Measurements from ENCODE around the gene CHTF8. TPM values are rescaled to one million over a fixed set of nuclear protein-coding genes. Genes with fewer than 3 reads are reported as not detected.

The CHTF8 gene
- total RNA-seq, 1 experiment from 2014 or later = 107 TPM

DNA sequence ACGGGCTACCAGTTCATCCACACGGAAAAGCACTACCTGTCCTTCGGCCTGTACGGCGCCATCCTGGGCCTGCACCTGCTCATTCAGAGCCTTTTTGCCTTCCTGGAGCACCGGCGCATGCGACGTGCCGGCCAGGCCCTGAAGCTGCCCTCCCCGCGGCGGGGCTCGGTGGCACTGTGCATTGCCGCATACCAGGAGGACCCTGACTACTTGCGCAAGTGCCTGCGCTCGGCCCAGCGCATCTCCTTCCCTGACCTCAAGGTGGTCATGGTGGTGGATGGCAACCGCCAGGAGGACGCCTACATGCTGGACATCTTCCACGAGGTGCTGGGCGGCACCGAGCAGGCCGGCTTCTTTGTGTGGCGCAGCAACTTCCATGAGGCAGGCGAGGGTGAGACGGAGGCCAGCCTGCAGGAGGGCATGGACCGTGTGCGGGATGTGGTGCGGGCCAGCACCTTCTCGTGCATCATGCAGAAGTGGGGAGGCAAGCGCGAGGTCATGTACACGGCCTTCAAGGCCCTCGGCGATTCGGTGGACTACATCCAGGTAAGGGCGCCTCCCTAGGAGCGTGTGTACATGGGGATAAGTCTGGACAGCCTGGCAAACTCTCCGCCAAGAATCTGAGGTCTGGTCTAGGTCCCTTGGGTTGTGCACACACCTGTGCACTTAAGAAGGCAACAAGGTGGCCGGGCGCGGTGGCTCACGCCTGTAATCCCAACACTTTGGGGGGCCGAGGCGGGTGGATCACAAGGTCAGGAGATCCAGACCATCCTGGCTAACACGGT is 22.7 kb downstream of the CHTF8 start:
- DNase-seq (ENCODE audit: unreplicated experiment) = no peak
- intact Hi-C loops (cut with micrococcal nuclease) = no loop called here
- CTCF ChIA-PET = interaction anchor here (1.3 to 1.8 kb wide), 2 partner anchors 13 to 207 kb away, joined by 5 to 9 read pairs; no protein-coding TSS in a partner anchor
- Mint-ChIP-seq H3K4me1 (ENCODE audit: insufficient read depth, unreplicated experiment) (peaks cover 8% of the 10 kb centered on the region), H3K36me3 (ENCODE audit: insufficient read depth, unreplicated experiment) (peaks cover 7% of the 10 kb centered on the region), H3K27me3 (ENCODE audit: insufficient read depth, unreplicated experiment) (no peaks in the 10 kb centered on the region), H3K9me3 (ENCODE audit: unreplicated experiment) (no peaks in the 10 kb centered on the region), H3K4me3 (ENCODE audit: unreplicated experiment) (no peak overlapping the region), H3K27ac (ENCODE audit: low read depth, unreplicated experiment) (no peak overlapping the region)
- POLR2A ChIA-PET = no interaction called here
- no TSS peak for BruUV-seq (replicated peaks)
- TF ChIP-seq, protein P1, sequence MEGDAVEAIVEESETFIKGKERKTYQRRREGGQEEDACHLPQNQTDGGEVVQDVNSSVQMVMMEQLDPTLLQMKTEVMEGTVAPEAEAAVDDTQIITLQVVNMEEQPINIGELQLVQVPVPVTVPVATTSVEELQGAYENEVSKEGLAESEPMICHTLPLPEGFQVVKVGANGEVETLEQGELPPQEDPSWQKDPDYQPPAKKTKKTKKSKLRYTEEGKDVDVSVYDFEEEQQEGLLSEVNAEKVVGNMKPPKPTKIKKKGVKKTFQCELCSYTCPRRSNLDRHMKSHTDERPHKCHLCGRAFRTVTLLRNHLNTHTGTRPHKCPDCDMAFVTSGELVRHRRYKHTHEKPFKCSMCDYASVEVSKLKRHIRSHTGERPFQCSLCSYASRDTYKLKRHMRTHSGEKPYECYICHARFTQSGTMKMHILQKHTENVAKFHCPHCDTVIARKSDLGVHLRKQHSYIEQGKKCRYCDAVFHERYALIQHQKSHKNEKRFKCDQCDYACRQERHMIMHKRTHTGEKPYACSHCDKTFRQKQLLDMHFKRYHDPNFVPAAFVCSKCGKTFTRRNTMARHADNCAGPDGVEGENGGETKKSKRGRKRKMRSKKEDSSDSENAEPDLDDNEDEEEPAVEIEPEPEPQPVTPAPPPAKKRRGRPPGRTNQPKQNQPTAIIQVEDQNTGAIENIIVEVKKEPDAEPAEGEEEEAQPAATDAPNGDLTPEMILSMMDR (IDR thresholded peaks at IDR 0.05; ENCODE audit: unreplicated experiment) = no peak

DNA sequence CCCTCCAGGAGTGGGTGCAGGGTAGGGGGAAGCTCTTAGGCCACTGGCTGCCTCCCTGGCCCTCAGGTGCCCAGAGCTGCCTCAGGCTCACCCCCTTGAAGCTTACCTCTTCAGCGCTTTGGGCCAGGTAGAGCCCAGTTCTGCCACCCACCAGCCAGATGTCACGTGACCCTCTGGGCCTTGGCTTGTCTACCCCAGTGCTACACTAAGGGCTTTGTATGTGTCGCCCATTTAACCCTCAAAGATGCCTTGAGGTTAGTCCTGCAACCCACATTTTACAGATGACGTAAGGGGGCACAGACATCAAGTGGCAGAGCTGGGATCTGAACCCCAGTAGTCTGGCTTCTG is 23.5 kb downstream of the CHTF8 start:
- intact Hi-C loops (cut with micrococcal nuclease) = no loop called here
- Mint-ChIP-seq H3K27me3 (ENCODE audit: insufficient read depth, unreplicated experiment) (no peaks in the 10 kb centered on the region), H3K36me3 (ENCODE audit: insufficient read depth, unreplicated experiment) (peaks cover 11% of the 10 kb centered on the region), H3K4me3 (ENCODE audit: unreplicated experiment) (no peak overlapping the region), H3K4me1 (ENCODE audit: insufficient read depth, unreplicated experiment) (peaks cover 8% of the 10 kb centered on the region), H3K27ac (ENCODE audit: low read depth, unreplicated experiment) (no peak overlapping the region), H3K9me3 (ENCODE audit: unreplicated experiment) (no peaks in the 10 kb centered on the region)
- TF ChIP-seq, protein P1 (IDR thresholded peaks at IDR 0.05; ENCODE audit: unreplicated experiment) = no peak
- no peak for DNase-seq (ENCODE audit: unreplicated experiment)
- ChIA-PET CTCF (interaction anchor here (0.6 to 4.4 kb wide), 3 partner anchors 14 to 266 kb away, joined by 3 to 47 read pairs (median 5); partner anchors contain the start of gene TANGO6), POLR2A (no interaction called here)
- no TSS peak for BruUV-seq (replicated peaks)

DNA sequence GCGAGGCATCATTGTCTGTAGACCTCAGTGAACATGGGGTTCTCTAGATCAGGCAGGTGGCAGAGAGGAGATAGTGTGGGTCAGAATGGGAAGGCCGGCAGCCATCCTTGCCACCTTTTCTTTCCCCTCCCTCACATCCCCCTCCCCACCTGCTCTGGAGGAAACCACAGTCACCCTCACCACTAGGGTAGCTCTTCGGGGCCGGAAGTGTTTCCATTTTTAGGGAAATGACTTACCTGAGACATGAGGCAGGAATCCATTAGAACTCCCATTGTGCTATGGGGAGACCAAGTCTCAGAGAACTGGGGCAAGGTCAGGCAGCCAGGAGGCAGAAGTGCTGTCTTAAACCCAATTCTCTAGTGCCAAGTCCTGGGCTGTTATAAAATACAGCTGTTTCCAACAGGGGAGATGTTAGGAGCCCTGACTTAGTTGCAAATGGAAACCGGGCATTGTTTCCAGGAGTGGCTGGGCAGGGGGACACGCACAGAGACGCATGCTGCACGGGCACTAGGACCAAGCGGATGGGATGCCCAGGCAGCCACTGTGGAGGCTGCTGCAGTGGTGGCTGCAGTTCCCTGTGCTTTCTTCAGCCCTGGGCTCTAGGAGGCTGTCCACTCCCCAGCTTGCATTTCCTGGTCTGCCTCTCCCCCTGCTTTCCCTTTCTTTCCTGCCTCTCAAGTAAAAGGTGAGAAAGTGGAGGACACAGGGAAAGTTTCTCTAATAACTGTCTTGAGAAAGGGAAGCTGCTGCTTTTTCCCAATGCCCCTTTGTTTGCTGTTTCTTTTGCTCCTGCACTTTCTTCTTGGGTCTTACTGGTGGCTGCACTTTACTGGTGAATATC is 24.1 kb downstream of the CHTF8 start:
- intact Hi-C loops (cut with micrococcal nuclease) = no loop called here
- H3K4me3 Mint-ChIP-seq (ENCODE audit: unreplicated experiment) = no peak overlapping the region
- H3K36me3 Mint-ChIP-seq (ENCODE audit: insufficient read depth, unreplicated experiment) = peaks cover 11% of the 10 kb centered on the region
- BruUV-seq (replicated peaks) = no TSS peak
- POLR2A ChIA-PET = interaction anchor here (0.7 to 0.9 kb wide), 2 partner anchors 37 to 576 kb away, joined by 3 read pairs; no protein-coding TSS in a partner anchor
- TF ChIP-seq, protein P1 (IDR thresholded peaks at IDR 0.05; ENCODE audit: unreplicated experiment) = no peak
- H3K27me3 Mint-ChIP-seq (ENCODE audit: insufficient read depth, unreplicated experiment) = no peaks in the 10 kb centered on the region
- DNase-seq (ENCODE audit: unreplicated experiment) = no peak
- no peak overlapping the region for H3K27ac Mint-ChIP-seq (ENCODE audit: low read depth, unreplicated experiment)
- H3K4me1 Mint-ChIP-seq (ENCODE audit: insufficient read depth, unreplicated experiment) = peaks cover 8% of the 10 kb centered on the region
- no peaks in the 10 kb centered on the region for H3K9me3 Mint-ChIP-seq (ENCODE audit: unreplicated experiment)
- CTCF ChIA-PET = interaction anchor here (0.6 to 4.4 kb wide), 7 partner anchors 14 to 265 kb away, joined by 3 to 47 read pairs (median 4); partner anchors contain the start of gene TANGO6
